Measurements from ENCODE around the gene GDF10.

Gene GDF10

GRCh38 chr10:47336387-47337134, 36.6 kb downstream of the GDF10 start:
- Histone ChIP-seq H3K27me3 (ENCODE audit: insufficient read depth, low read length, poor library complexity) (no peaks in the 10 kb centered on the region), H4K5ac (ENCODE audit: low read length) (no peak overlapping the region), H3K79me2 (ENCODE audit: control insufficient read depth, insufficient read depth, low read length) (no peaks in the 10 kb centered on the region), H2BK120ac (ENCODE audit: low read depth, low read length) (no peak overlapping the region), H3K4me3 (ENCODE audit: low read length) (no peak overlapping the region), H3K36me3 (ENCODE audit: control insufficient read depth, insufficient read depth, low read length) (no peaks in the 10 kb centered on the region), H3K9ac (ENCODE audit: low read length) (no peak overlapping the region), H3K23ac (ENCODE audit: low read length) (no peak overlapping the region), H3K4me2 (ENCODE audit: low read length) (no peak overlapping the region), H3K56ac (ENCODE audit: low read length) (no peak overlapping the region), H3K79me1 (ENCODE audit: low read length) (no peaks in the 10 kb centered on the region), H4K8ac (ENCODE audit: low read depth, low read length) (no peak overlapping the region), H2AK5ac (ENCODE audit: low read length) (no peak overlapping the region), H3K4ac (ENCODE audit: low read depth, low read length) (no peak overlapping the region), H3K27ac (ENCODE audit: low read depth, low read length) (no peak overlapping the region), H2BK15ac (replicated peaks; ENCODE audit: low read depth) (no peak overlapping the region), H3K4me1 (ENCODE audit: control insufficient read depth, low read depth, low read length) (no peaks in the 10 kb centered on the region), H2BK5ac (ENCODE audit: low read length) (no peak overlapping the region), H3K18ac (ENCODE audit: low read length) (no peak overlapping the region)
- no peak for DNase-seq
- no CpG with 5 or more reads among the region's 15 CpGs for WGBS (ENCODE audit: extremely low coverage, insufficient coverage, low lambda C conversion rate)

DNA sequence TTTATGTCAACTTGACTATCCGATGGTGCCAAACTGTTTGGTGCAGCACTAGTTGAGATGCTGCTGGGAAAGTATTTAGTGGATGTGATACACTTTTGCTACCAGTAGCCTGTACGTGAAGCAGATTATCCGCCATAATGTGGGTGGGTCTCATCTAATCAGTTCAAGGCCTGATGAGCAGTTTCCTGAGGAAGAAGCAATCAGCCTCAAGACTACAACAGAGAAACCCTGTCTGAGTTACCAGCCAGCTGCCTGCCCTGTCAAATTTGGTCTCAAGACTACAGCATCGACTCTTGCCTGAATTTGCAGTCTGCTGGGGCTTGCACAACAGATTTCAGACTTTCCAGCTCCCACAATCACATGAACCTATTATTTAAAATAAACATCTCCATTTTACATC, 37.3 kb downstream of the GDF10 start:
- H3K79me1 ChIP-seq (ENCODE audit: low read length) = no peaks in the 10 kb centered on the region
- no peak overlapping the region for H3K27ac ChIP-seq (ENCODE audit: low read depth, low read length)
- DNase-seq = no peak
- H3K4ac ChIP-seq (ENCODE audit: low read depth, low read length) = no peak overlapping the region
- no peak overlapping the region for H3K4me3 ChIP-seq (ENCODE audit: low read length)
- H3K4me1 ChIP-seq (ENCODE audit: control insufficient read depth, low read depth, low read length) = no peaks in the 10 kb centered on the region
- no peak overlapping the region for H3K56ac ChIP-seq (ENCODE audit: low read length)
- no peak overlapping the region for H4K8ac ChIP-seq (ENCODE audit: low read depth, low read length)
- no peak overlapping the region for H3K4me2 ChIP-seq (ENCODE audit: low read length)
- no peak overlapping the region for H2AK5ac ChIP-seq (ENCODE audit: low read length)
- no peak overlapping the region for H3K23ac ChIP-seq (ENCODE audit: low read length)
- no peak overlapping the region for H4K5ac ChIP-seq (ENCODE audit: low read length)
- no peak overlapping the region for H3K9ac ChIP-seq (ENCODE audit: low read length)
- H3K79me2 ChIP-seq (ENCODE audit: control insufficient read depth, insufficient read depth, low read length) = no peaks in the 10 kb centered on the region
- H3K36me3 ChIP-seq (ENCODE audit: control insufficient read depth, insufficient read depth, low read length) = no peaks in the 10 kb centered on the region
- no peak overlapping the region for H2BK5ac ChIP-seq (ENCODE audit: low read length)
- H3K18ac ChIP-seq (ENCODE audit: low read length) = no peak overlapping the region
- no peaks in the 10 kb centered on the region for H3K27me3 ChIP-seq (ENCODE audit: insufficient read depth, low read length, poor library complexity)
- H2BK15ac ChIP-seq (replicated peaks; ENCODE audit: low read depth) = no peak overlapping the region
- H2BK120ac ChIP-seq (ENCODE audit: low read depth, low read length) = no peak overlapping the region
- no CpG with 5 or more reads among the region's 4 CpGs for WGBS (ENCODE audit: extremely low coverage, insufficient coverage, low lambda C conversion rate)

DNA sequence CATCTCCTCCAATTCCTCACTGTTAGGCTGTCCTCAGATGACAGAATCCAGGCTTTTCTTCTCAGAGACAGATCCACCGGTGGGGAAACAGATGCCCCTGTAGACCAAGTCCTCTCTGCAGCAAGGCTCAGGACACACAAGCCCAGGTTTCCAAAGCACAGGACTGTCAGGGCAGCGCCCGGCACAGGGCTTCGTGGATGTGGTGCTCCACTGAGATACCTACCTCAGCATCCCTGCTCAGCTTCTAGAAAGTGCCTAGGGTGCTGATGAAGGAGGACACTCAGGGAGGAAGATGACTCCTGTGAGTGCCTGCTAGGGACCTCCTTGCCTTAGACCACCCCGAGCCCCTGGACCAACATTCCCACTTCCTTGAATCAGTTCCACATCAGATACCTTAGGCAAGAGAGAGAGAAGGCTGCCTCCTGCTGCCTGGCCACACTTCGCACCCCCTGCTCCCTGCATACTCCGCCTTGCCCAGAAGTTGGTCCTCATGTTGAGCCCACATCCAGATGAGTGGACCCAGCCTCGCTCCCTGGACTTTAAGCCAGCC, 39.3 kb downstream of the GDF10 start:
- Histone ChIP-seq H3K27ac (ENCODE audit: low read depth, low read length) (no peak overlapping the region), H3K56ac (ENCODE audit: low read length) (no peak overlapping the region), H3K23ac (ENCODE audit: low read length) (no peak overlapping the region), H3K79me1 (ENCODE audit: low read length) (no peaks in the 10 kb centered on the region), H3K4me1 (ENCODE audit: control insufficient read depth, low read depth, low read length) (no peaks in the 10 kb centered on the region), H2BK120ac (ENCODE audit: low read depth, low read length) (no peak overlapping the region), H2BK5ac (ENCODE audit: low read length) (no peak overlapping the region), H3K27me3 (ENCODE audit: insufficient read depth, low read length, poor library complexity) (no peaks in the 10 kb centered on the region), H3K79me2 (ENCODE audit: control insufficient read depth, insufficient read depth, low read length) (no peaks in the 10 kb centered on the region), H3K18ac (ENCODE audit: low read length) (no peak overlapping the region), H4K8ac (ENCODE audit: low read depth, low read length) (no peak overlapping the region), H3K4me3 (ENCODE audit: low read length) (no peak overlapping the region), H2AK5ac (ENCODE audit: low read length) (no peak overlapping the region), H3K9ac (ENCODE audit: low read length) (no peak overlapping the region), H3K4me2 (ENCODE audit: low read length) (no peak overlapping the region), H3K4ac (ENCODE audit: low read depth, low read length) (no peak overlapping the region), H2BK15ac (replicated peaks; ENCODE audit: low read depth) (no peak overlapping the region), H4K5ac (ENCODE audit: low read length) (no peak overlapping the region), H3K36me3 (ENCODE audit: control insufficient read depth, insufficient read depth, low read length) (no peaks in the 10 kb centered on the region)
- WGBS (ENCODE audit: extremely low coverage, insufficient coverage, low lambda C conversion rate) = no CpG with 5 or more reads among the region's 8 CpGs
- no peak for DNase-seq

DNA sequence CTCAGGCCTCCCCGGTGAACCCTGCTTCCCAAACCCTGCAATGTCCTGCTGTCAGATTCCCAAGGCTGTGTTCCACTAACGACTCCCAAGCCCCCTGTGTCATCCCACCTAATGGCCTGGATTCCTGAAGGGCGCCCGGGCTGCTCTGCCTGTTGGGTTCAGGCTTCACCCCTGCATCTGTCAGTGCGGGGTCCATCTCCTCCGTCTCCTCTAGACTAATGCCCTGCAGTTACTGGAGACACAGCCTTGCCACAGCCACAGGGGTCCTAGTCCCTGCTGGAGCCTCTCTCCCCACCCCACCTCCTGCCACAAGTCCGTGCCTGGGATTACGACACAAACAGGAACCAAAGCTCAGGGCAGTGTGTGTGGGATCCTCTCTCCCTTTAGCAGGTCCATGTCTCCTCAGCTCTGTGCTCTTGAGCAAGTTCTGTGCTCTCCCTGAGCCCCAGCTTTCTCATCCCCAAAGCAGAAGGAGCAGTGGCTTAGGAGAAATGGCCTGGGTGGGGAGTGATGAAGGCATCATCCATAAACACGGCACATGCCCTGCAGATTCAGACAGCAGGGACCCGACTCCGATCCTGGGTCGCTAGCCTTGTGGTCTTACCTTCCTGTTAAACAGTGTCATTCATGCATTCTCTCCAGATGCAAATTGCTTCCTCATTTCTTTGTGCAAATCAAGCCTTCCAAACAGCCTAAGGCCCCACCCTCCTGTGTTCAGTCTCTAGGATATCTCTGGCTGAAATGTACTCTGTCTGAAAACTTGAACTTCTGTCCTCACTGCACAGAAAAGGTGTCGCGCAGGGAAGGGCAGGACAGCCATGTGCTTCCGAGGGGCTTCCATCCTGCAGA, 40.0 kb downstream of the GDF10 start:
- H2BK15ac ChIP-seq (replicated peaks; ENCODE audit: low read depth) = no peak overlapping the region
- no peak overlapping the region for H3K27ac ChIP-seq (ENCODE audit: low read depth, low read length)
- no peaks in the 10 kb centered on the region for H3K36me3 ChIP-seq (ENCODE audit: control insufficient read depth, insufficient read depth, low read length)
- no peak overlapping the region for H3K18ac ChIP-seq (ENCODE audit: low read length)
- no peak overlapping the region for H3K4me2 ChIP-seq (ENCODE audit: low read length)
- no peak for DNase-seq
- no peak overlapping the region for H2BK5ac ChIP-seq (ENCODE audit: low read length)
- no peak overlapping the region for H3K4me3 ChIP-seq (ENCODE audit: low read length)
- H3K23ac ChIP-seq (ENCODE audit: low read length) = no peak overlapping the region
- H3K9ac ChIP-seq (ENCODE audit: low read length) = no peak overlapping the region
- H3K4me1 ChIP-seq (ENCODE audit: control insufficient read depth, low read depth, low read length) = no peaks in the 10 kb centered on the region
- no peaks in the 10 kb centered on the region for H3K79me1 ChIP-seq (ENCODE audit: low read length)
- no peak overlapping the region for H4K5ac ChIP-seq (ENCODE audit: low read length)
- H3K79me2 ChIP-seq (ENCODE audit: control insufficient read depth, insufficient read depth, low read length) = no peaks in the 10 kb centered on the region
- H4K8ac ChIP-seq (ENCODE audit: low read depth, low read length) = no peak overlapping the region
- H3K4ac ChIP-seq (ENCODE audit: low read depth, low read length) = no peak overlapping the region
- no peak overlapping the region for H3K56ac ChIP-seq (ENCODE audit: low read length)
- no peak overlapping the region for H2BK120ac ChIP-seq (ENCODE audit: low read depth, low read length)
- no peaks in the 10 kb centered on the region for H3K27me3 ChIP-seq (ENCODE audit: insufficient read depth, low read length, poor library complexity)
- no peak overlapping the region for H2AK5ac ChIP-seq (ENCODE audit: low read length)
- WGBS (ENCODE audit: extremely low coverage, insufficient coverage, low lambda C conversion rate) = no CpG with 5 or more reads among the region's 15 CpGs

GRCh38 chr10:47340608-47341170, 40.7 kb downstream of the GDF10 start:
- Histone ChIP-seq H3K36me3 (ENCODE audit: control insufficient read depth, insufficient read depth, low read length) (no peaks in the 10 kb centered on the region), H3K27ac (ENCODE audit: low read depth, low read length) (no peak overlapping the region), H2BK5ac (ENCODE audit: low read length) (no peak overlapping the region), H3K79me2 (ENCODE audit: control insufficient read depth, insufficient read depth, low read length) (no peaks in the 10 kb centered on the region), H3K4me2 (ENCODE audit: low read length) (no peak overlapping the region), H3K9ac (ENCODE audit: low read length) (no peak overlapping the region), H3K4ac (ENCODE audit: low read depth, low read length) (no peak overlapping the region), H3K18ac (ENCODE audit: low read length) (no peak overlapping the region), H4K5ac (ENCODE audit: low read length) (no peak overlapping the region), H2AK5ac (ENCODE audit: low read length) (no peak overlapping the region), H3K56ac (ENCODE audit: low read length) (no peak overlapping the region), H3K4me3 (ENCODE audit: low read length) (no peak overlapping the region), H3K27me3 (ENCODE audit: insufficient read depth, low read length, poor library complexity) (no peaks in the 10 kb centered on the region), H3K23ac (ENCODE audit: low read length) (no peak overlapping the region), H2BK15ac (replicated peaks; ENCODE audit: low read depth) (no peak overlapping the region), H3K4me1 (ENCODE audit: control insufficient read depth, low read depth, low read length) (no peaks in the 10 kb centered on the region), H4K8ac (ENCODE audit: low read depth, low read length) (no peak overlapping the region), H2BK120ac (ENCODE audit: low read depth, low read length) (no peak overlapping the region), H3K79me1 (ENCODE audit: low read length) (no peaks in the 10 kb centered on the region)
- DNase-seq = peak; percentile 79
- WGBS (ENCODE audit: extremely low coverage, insufficient coverage, low lambda C conversion rate) = no CpG with 5 or more reads among the region's 5 CpGs
